Hepatocyte (in vitro differentiated cells): ENCODE measurements around the gene EYS.

ENCODE experiments used
- EZH2 ChIP-seq: fragments of 200-600 bp; sonication (generic); IDR thresholded peaks from 2 replicates; pipeline ENCODE4 v1.6.1; 2016; ENCODE audit warnings: antibody characterized with exemption, mild to moderate bottlenecking, borderline replicate concordance
- EZH2phosphoT487 ChIP-seq: fragments of 200-600 bp; sonication (generic); IDR thresholded peaks from one replicate; pipeline ENCODE4 v1.6.1; 2018; ENCODE audit warnings: antibody characterized with exemption, mild to moderate bottlenecking, low read depth, moderate library complexity; ENCODE audit not compliant: unreplicated experiment, severe bottlenecking
- TF ChIP-seq, protein P1 (sequence below): fragments of 200-600 bp; sonication (generic); IDR thresholded peaks from 2 replicates; pipeline ENCODE4 v1.5.1; 2016; ENCODE audit warnings: antibody characterized with exemption, mild to moderate bottlenecking; ENCODE audit not compliant: poor library complexity

GRCh38 chr6:64694356-64694755, 1012.7 kb downstream of the EYS start:
- TF ChIP-seq EZH2 (no peak), EZH2phosphoT487 (no peak)
- TF ChIP-seq, protein P1, sequence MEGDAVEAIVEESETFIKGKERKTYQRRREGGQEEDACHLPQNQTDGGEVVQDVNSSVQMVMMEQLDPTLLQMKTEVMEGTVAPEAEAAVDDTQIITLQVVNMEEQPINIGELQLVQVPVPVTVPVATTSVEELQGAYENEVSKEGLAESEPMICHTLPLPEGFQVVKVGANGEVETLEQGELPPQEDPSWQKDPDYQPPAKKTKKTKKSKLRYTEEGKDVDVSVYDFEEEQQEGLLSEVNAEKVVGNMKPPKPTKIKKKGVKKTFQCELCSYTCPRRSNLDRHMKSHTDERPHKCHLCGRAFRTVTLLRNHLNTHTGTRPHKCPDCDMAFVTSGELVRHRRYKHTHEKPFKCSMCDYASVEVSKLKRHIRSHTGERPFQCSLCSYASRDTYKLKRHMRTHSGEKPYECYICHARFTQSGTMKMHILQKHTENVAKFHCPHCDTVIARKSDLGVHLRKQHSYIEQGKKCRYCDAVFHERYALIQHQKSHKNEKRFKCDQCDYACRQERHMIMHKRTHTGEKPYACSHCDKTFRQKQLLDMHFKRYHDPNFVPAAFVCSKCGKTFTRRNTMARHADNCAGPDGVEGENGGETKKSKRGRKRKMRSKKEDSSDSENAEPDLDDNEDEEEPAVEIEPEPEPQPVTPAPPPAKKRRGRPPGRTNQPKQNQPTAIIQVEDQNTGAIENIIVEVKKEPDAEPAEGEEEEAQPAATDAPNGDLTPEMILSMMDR, result no peak
